Gastrocnemius medialis (tissue), 4 donors: ENCODE measurements around the gene GPS1. TPM values are rescaled to one million over a fixed set of nuclear protein-coding genes. Genes with fewer than 3 reads are reported as not detected.

Experiments
- ATAC-seq, 2 donors: fragments of 150-250 bp; one replicate each; pipeline ENCODE4 v1.9.1; 2016
- DNase-seq, 2 donors: peaks; one replicate each; pipeline ENCODE4 v3.0.0-alpha.2; 2019
- H3K27ac ChIP-seq, 4 donors: fragments of 200-600 bp; sonication (generic); 1 replicate in 1 of 4; 2 replicates in 3 of 4; pipeline ENCODE4 v1.5.1; 2016 to 2018; ENCODE audit warnings: mild to moderate bottlenecking in 2 of 4, moderate library complexity in 1 of 4
- H3K27me3 ChIP-seq, 3 donors: fragments of 200-600 bp; sonication (generic) in 2 of 3; 1 replicate in 1 of 3; 2 replicates in 2 of 3; pipeline versions ENCODE4 v1.5.1 to v1.6.0; 2016 to 2019; ENCODE audit warnings: mild to moderate bottlenecking in 1 of 3, moderate library complexity in 1 of 3
- H3K36me3 ChIP-seq, 2 donors: fragments of 200-600 bp; sonication (generic) in 1 of 2; one replicate each; pipeline ENCODE4 v1.5.1; 2017 to 2018
- H3K4me1 ChIP-seq, 2 donors: fragments of 200-600 bp; sonication (generic) in 1 of 2; one replicate each; pipeline ENCODE4 v1.5.1; 2016 to 2017; ENCODE audit warnings: mild to moderate bottlenecking in 2 of 2
- H3K4me3 ChIP-seq, 4 donors: fragments of 200-600 bp; sonication (generic) in 3 of 4; 1 replicate in 1 of 4; 2 replicates in 3 of 4; pipeline ENCODE4 v1.5.1; 2016 to 2019; ENCODE audit warnings: mild to moderate bottlenecking in 2 of 4
- H3K9me3 ChIP-seq, 3 donors: fragments of 200-600 bp; sonication (generic) in 2 of 3; 1 replicate in 1 of 3; 2 replicates in 2 of 3; pipeline ENCODE4 v1.5.1; 2016 to 2019
- POLR2A ChIP-seq, 2 donors: fragments of 450-650 bp; IDR thresholded peaks; one replicate each; pipeline ENCODE4 v1.6.1; 2017; ENCODE audit warnings: antibody characterized with exemption in 2 of 2, mild to moderate bottlenecking in 2 of 2, moderate library complexity in 2 of 2
- in situ Hi-C, 4 donors: fragments of 200-750 bp; cut with MboI; loops; one replicate each; pipeline versions ENCODE4 v1.15.0 to v1.8.0; 2017; ENCODE audit warnings: low sequenced_read_pairs in 4 of 4
- intact Hi-C: fragments of 100-400 bp; cut with DNase I; formaldehyde crosslinking; loops from one replicate; pipeline ENCODE4 v1.15.1; 2023; ENCODE audit warnings: low total_unique reads
- total RNA-seq, 4 donors: library from RNA; depleted of rRNA; stranded (reverse); fragments of >200 nt; gene quantifications; one replicate each; pipeline versions ENCODE4 v1.1.0 to v1.2.3, GENCODE V29; 2016
- TF ChIP-seq, protein P1 (sequence below), 5 experiments: fragments of 450-650 bp in 3 of 5; fragments of 200-600 bp in 2 of 5; sonication (generic) in 2 of 5; IDR thresholded peaks in 4 of 5; conservative IDR thresholded peaks in 1 of 5; 1 replicate in 4 of 5; 2 replicates in 1 of 5; pipeline ENCODE4 v1.5.1; 2016 to 2019; ENCODE audit warnings: antibody characterized with exemption in 5 of 5, mild to moderate bottlenecking in 3 of 5, moderate library complexity in 3 of 5

GPS1 gene
- total RNA-seq, 4 donors from 2014 or later = 119 to 174 (median 137) TPM

DNA sequence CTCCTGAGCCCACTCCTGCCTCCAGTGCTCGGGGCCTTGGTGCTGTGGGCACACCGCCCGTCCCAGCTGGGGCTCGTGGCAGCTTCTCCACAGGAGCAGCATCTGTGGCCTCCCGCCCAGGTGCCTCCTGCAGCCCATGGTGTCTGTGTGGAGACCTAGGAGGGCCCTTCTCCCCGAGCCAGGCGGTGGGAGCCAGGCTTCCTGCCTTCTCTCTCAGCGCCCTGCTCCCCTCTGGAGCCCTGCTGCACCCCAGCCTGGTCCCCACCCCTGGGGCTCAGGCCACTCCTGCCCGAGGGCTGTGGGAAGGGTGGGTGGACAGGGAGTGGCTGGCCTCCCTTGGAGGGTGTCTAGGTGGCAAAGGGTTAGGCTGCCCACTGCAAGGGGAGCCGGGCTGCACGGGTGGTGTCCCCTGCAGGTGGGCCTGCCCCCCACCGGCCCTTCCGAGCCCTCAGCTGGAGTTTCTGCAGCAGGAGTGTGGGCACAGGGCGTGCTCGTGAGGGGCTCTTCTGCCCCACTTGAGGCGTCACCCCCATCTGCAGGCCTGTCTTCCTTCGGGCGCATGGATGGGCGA, 40.0 kb upstream of the GPS1 start:
- H3K4me1 ChIP-seq = no peaks in the 10 kb centered on the region
- in situ Hi-C loops (no loop called here), intact Hi-C loops (no loop called here)
- peaks cover 0 to 3% of the 10 kb centered on the region in 2 donors for H3K36me3 ChIP-seq
- no peak for ATAC-seq
- no peak overlapping the region for H3K27ac ChIP-seq
- H3K9me3 ChIP-seq = no peaks in the 10 kb centered on the region
- no peak overlapping the region for H3K4me3 ChIP-seq
- DNase-seq = no peak
- H3K27me3 ChIP-seq = no peaks in the 10 kb centered on the region
- TF ChIP-seq, protein P1, sequence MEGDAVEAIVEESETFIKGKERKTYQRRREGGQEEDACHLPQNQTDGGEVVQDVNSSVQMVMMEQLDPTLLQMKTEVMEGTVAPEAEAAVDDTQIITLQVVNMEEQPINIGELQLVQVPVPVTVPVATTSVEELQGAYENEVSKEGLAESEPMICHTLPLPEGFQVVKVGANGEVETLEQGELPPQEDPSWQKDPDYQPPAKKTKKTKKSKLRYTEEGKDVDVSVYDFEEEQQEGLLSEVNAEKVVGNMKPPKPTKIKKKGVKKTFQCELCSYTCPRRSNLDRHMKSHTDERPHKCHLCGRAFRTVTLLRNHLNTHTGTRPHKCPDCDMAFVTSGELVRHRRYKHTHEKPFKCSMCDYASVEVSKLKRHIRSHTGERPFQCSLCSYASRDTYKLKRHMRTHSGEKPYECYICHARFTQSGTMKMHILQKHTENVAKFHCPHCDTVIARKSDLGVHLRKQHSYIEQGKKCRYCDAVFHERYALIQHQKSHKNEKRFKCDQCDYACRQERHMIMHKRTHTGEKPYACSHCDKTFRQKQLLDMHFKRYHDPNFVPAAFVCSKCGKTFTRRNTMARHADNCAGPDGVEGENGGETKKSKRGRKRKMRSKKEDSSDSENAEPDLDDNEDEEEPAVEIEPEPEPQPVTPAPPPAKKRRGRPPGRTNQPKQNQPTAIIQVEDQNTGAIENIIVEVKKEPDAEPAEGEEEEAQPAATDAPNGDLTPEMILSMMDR (IDR thresholded peaks at IDR 0.05 in 4 of 5, conservative IDR thresholded peaks at IDR 0.05 in 1 of 5) = no peak
- no peak for TF ChIP-seq POLR2A (IDR thresholded peaks at IDR 0.05)

GRCh38 chr17:82012261-82012639, 39.4 kb upstream of the GPS1 start:
- H3K4me1 ChIP-seq = peaks cover 0 to 1% of the 10 kb centered on the region in 2 donors
- intact Hi-C loops (no loop called here), in situ Hi-C loops (no loop called here)
- peaks cover 0 to 3% of the 10 kb centered on the region in 2 donors for H3K36me3 ChIP-seq
- TF ChIP-seq, protein P1 (IDR thresholded peaks at IDR 0.05 in 4 of 5, conservative IDR thresholded peaks at IDR 0.05 in 1 of 5) = no peak
- no peak for TF ChIP-seq POLR2A (IDR thresholded peaks at IDR 0.05)
- no peak overlapping the region for H3K4me3 ChIP-seq
- H3K9me3 ChIP-seq = no peaks in the 10 kb centered on the region
- H3K27ac ChIP-seq = no peak overlapping the region
- DNase-seq (no peak), ATAC-seq (no peak)
- no peaks in the 10 kb centered on the region for H3K27me3 ChIP-seq

DNA sequence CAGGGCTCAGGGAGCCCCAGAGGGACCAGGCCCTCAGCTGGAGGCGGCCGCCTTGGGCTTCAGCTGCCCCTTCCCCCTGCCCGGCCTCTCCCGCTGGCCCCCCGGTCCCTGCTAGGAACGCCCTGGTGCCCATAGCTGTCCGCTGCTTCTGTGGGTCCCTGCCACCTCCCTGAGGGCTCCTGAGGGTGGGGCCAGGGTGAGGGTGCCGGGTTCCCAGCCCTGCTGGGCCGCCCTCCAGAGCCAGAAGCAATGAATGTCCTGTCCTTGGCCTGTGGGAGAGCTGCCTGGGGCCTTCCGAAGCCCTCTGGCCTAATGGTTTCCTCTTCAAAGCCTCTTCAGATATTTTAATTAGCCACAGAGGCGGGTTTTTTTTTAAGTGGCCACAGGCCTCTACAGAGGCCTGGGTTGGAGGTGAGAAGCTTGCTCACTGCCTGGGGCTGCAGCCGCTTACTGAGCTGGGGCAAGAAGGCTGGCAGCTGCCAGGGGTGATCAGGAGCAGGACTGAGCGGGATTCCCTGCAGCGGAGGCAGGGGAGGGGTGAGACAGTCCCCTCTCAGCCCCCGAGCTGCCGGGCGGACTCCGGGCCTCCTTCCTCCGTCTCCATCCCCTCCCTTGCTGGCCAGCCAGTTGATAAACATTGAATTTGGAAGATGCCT, 38.9 kb upstream of the GPS1 start:
- H3K9me3 ChIP-seq = no peaks in the 10 kb centered on the region
- DNase-seq = no peak
- H3K36me3 ChIP-seq = peaks cover 0 to 3% of the 10 kb centered on the region in 2 donors
- peaks cover 0 to 6% of the 10 kb centered on the region in 2 donors for H3K4me1 ChIP-seq
- H3K4me3 ChIP-seq = no peak overlapping the region
- no peaks in the 10 kb centered on the region for H3K27me3 ChIP-seq
- in situ Hi-C loops = no loop called here
- TF ChIP-seq, protein P1 (IDR thresholded peaks at IDR 0.05 in 4 of 5, conservative IDR thresholded peaks at IDR 0.05 in 1 of 5) = no peak
- TF ChIP-seq POLR2A (IDR thresholded peaks at IDR 0.05) = no peak
- ATAC-seq = no peak
- H3K27ac ChIP-seq = no peak overlapping the region
- intact Hi-C loops = no loop called here

DNA sequence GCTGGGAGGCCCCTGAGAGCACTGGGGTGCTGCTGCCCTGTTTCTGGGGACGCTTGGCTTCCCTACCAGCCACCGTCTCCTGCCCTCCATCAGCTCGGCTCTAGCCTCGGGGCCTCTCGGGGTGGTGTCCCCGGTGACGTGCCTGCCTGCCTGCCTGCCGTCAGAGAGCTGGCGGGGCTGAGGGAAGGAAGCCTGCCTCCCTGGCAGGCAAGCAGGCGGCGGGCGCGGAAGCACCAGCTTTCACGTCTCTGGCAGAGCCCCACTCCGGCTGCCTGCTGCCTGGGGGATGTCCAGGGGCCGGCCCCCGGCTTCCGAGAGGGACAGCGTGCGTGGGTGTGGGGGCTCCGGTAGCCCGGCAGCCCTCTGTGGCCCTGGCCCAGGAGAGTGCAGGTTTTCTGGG, 38.4 kb upstream of the GPS1 start:
- TF ChIP-seq, protein P1 (IDR thresholded peaks at IDR 0.05 in 4 of 5, conservative IDR thresholded peaks at IDR 0.05 in 1 of 5) = no peak
- TF ChIP-seq POLR2A (IDR thresholded peaks at IDR 0.05) = no peak
- Histone ChIP-seq H3K27ac (no peak overlapping the region), H3K4me1 (peaks cover 0 to 12% of the 10 kb centered on the region in 2 donors), H3K36me3 (peaks cover 0 to 3% of the 10 kb centered on the region in 2 donors), H3K27me3 (no peaks in the 10 kb centered on the region), H3K9me3 (no peaks in the 10 kb centered on the region), H3K4me3 (no peak overlapping the region)
- DNase-seq = no peak
- ATAC-seq = no peak
- intact Hi-C loops (no loop called here), in situ Hi-C loops (no loop called here)
